GM21825 (cell line): Measurements from ENCODE around the gene DNAJC28.

ENCODE experiments used
- ATAC-seq: cut with Tn5 transposase; IDR thresholded peaks from one replicate; pipeline ENCODE4 v1.9.1; 2021; ENCODE audit warnings: mild to moderate bottlenecking, moderate library complexity; ENCODE audit not compliant: unreplicated experiment

Gene DNAJC28

GRCh38 chr21:33441489-33442477 lies 49.7 kb downstream of the DNAJC28 start:
- peak; percentile 76 for ATAC-seq
